ENCODE results near the gene MICU1. TPM values are rescaled to one million over a fixed set of nuclear protein-coding genes. Genes with fewer than 3 reads are reported as not detected.

The MICU1 gene
- total and polyA plus RNA-seq, 2 experiments from 2014 or later = 27.5 to 52.3 TPM

GRCh38 chr10:72541337-72541736 lies 84.5 kb downstream of the MICU1 start:
- Histone ChIP-seq H3K79me2 (replicated peaks; ENCODE audit: insufficient read depth) (no peaks in the 10 kb centered on the region), H3F3A (replicated peaks; ENCODE audit: low read depth) (no peaks in the 10 kb centered on the region), H3K27ac (ENCODE audit: low read depth) (no peak overlapping the region), H3K4me1 (ENCODE audit: insufficient read depth) (peaks cover 28% of the 10 kb centered on the region), H4K20me1 (replicated peaks; ENCODE audit: insufficient read depth) (no peaks in the 10 kb centered on the region), H3K4me3 (no peak overlapping the region), H3K36me3 (ENCODE audit: insufficient read depth) (peaks cover 7% of the 10 kb centered on the region; the same call in 1 of the 2 replicates), H3K27me3 (ENCODE audit: insufficient read depth) (no peaks in the 10 kb centered on the region), H3K4me2 (no peak overlapping the region), H2AFZ (no peak overlapping the region), H3K9me2 (ENCODE audit: insufficient read depth) (no peaks in the 10 kb centered on the region)
- TF ChIP-seq EZH2phosphoT487 (IDR thresholded peaks at IDR 0.05; ENCODE audit: unreplicated experiment) (no peak), STAT1 (IDR thresholded peaks at IDR 0.05; ENCODE audit: unreplicated experiment) (no peak), REST (IDR thresholded peaks at IDR 0.05; ENCODE audit: unreplicated experiment) (no peak), JUNB (IDR thresholded peaks at IDR 0.05; ENCODE audit: unreplicated experiment) (no peak), ETS1 (IDR thresholded peaks at IDR 0.05) (no peak), ZNF114 (CRISPR knock-in tag; IDR thresholded peaks at IDR 0.05) (no peak), NANOG (IDR thresholded peaks at IDR 0.05; ENCODE audit: borderline replicate concordance) (no peak), ZNF462 (CRISPR knock-in tag; IDR thresholded peaks at IDR 0.05) (no peak), ZNF331 (CRISPR knock-in tag; IDR thresholded peaks at IDR 0.05; ENCODE audit: low read depth) (no peak), CREB1 (CRISPR knock-in tag; IDR thresholded peaks at IDR 0.05; ENCODE audit: low read depth) (no peak), EZH2 (IDR thresholded peaks at IDR 0.05; ENCODE audit: low read depth, unreplicated experiment) (no peak), POLR2AphosphoS5 (IDR thresholded peaks at IDR 0.05; ENCODE audit: low read depth) (no peak), CTCF (conservative IDR thresholded peaks at IDR 0.05; ENCODE audit: low read depth in 2 of 2) (no peak)
- H3K4me1 Mint-ChIP-seq = peaks cover 24% of the 10 kb centered on the region
- H3K36me3 Mint-ChIP-seq (ENCODE audit: low read depth) = peaks cover 46% of the 10 kb centered on the region
- H3K27me3 Mint-ChIP-seq (ENCODE audit: insufficient read depth, low read depth, poor library complexity) = peaks cover 2% of the 10 kb centered on the region
- no peak for ATAC-seq
- no peak overlapping the region for H3K4me3 Mint-ChIP-seq
- H3K27ac Mint-ChIP-seq = no peak overlapping the region
- peaks cover 27% of the 10 kb centered on the region for H3K9me3 Mint-ChIP-seq
- no peak for DNase-seq (ENCODE audit: low spot score)

Data from GM23338 (cell line).